ENCODE measurements around the gene C2orf68.

Gene C2orf68

DNA sequence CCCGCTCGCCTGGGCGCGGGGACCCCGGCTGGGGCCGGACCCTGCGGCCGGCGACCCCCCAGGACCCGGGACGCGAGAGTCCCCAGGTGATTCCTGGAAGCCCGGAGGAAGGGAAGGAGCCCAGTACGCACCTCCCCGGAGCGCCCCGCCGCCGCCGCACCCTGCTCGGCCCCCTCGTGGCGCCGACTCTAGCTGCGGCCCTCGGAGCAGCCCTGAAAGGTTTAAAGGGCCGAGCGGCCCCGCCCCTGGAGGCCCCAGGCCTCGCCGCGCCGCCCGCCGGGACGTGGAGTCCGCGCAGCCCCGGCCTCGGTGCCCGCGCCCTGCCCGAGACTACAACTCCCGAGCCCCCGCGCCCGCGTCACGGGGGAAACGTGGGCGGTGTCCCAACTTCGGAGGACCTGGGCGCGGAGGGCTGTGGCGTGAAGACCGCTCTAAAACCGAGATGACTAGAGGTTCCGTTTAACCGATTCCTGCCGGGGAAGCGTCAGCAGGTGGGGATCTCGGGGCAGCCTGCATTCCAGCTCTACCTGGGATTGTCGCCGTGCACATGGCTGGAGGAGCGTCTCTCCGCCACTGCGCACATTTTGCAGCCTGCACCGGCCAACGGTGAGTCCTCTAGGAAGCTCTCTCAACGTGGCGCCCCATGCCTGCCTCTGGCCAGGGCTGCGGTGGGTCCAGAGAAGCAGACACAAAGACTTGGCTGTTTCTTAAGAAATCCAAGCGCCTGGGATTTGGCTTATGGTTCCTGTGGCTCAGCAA, 9.2 kb downstream of the C2orf68 start, which contains the start of gene TMEM150A:
TSS of gene TMEM150A (minus strand) at position 223 of the 759 bp plus-strand sequence. CDS start 750 bp downstream, outside the sequence.
- Mint-ChIP-seq H3K4me1 (peaks cover 25% of the 10 kb centered on the region), H3K27me3 (ENCODE audit: low read depth) (no peaks in the 10 kb centered on the region), H3K36me3 (ENCODE audit: low read depth) (peaks cover 6% of the 10 kb centered on the region), H3K27ac (peak within 1 kb of the TSS; percentile 76 to 91 (median 89)), H3K9me3 (no peaks in the 10 kb centered on the region), H3K4me3 (peak within 1 kb of the TSS; percentile 90 to 91 (median 91))
- TF ChIP-seq, protein P1, sequence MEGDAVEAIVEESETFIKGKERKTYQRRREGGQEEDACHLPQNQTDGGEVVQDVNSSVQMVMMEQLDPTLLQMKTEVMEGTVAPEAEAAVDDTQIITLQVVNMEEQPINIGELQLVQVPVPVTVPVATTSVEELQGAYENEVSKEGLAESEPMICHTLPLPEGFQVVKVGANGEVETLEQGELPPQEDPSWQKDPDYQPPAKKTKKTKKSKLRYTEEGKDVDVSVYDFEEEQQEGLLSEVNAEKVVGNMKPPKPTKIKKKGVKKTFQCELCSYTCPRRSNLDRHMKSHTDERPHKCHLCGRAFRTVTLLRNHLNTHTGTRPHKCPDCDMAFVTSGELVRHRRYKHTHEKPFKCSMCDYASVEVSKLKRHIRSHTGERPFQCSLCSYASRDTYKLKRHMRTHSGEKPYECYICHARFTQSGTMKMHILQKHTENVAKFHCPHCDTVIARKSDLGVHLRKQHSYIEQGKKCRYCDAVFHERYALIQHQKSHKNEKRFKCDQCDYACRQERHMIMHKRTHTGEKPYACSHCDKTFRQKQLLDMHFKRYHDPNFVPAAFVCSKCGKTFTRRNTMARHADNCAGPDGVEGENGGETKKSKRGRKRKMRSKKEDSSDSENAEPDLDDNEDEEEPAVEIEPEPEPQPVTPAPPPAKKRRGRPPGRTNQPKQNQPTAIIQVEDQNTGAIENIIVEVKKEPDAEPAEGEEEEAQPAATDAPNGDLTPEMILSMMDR (IDR thresholded peaks at IDR 0.05; ENCODE audit: unreplicated experiment in 3 of 3): peak; percentile 32 to 54 (median 43)

DNA sequence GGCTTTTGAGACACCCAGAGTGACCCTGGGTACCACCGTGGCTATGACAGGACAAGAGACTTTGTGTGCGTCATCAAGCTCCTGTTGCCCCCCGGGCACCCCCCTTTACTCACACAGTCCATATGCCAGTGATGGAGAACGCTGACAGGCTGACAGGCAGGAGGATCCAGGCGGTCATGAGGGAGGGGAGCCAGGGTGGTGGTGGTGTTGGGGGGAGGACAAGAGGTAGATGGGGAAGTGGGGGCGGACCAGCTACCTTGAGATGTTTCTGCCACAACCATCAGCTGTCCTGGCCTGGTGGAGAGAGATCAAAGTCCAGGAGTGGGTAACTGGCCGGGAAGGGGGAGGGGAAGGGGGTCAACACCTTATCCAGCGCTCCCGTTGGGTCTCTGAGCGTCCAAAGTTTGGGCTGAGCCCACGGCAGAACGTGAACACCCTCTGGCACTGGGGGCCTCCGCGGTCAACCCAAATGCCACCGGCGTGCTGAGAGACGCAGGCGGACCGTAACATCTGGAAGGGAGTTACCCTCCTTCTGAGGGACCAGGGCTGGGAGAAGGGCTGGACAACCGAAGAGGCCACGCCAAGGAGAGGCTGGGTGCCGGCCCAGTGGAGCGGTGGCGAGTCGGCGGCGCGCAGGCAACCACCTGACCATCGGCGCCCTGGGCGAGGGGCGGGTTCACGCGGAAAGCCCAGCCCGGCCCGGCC, 9.9 kb downstream of the C2orf68 start:
- TF ChIP-seq, protein P1 (IDR thresholded peaks at IDR 0.05; ENCODE audit: unreplicated experiment in 3 of 3): no peak
- Mint-ChIP-seq H3K4me1 (peaks cover 24% of the 10 kb centered on the region), H3K27me3 (ENCODE audit: low read depth) (no peaks in the 10 kb centered on the region), H3K4me3 (peak overlapping the region; percentile 89 to 91 (median 90)), H3K27ac (peak overlapping the region in 2 of 3 experiments; percentile 68 to 89), H3K9me3 (no peaks in the 10 kb centered on the region), H3K36me3 (ENCODE audit: low read depth) (peaks cover 1% of the 10 kb centered on the region)

DNA sequence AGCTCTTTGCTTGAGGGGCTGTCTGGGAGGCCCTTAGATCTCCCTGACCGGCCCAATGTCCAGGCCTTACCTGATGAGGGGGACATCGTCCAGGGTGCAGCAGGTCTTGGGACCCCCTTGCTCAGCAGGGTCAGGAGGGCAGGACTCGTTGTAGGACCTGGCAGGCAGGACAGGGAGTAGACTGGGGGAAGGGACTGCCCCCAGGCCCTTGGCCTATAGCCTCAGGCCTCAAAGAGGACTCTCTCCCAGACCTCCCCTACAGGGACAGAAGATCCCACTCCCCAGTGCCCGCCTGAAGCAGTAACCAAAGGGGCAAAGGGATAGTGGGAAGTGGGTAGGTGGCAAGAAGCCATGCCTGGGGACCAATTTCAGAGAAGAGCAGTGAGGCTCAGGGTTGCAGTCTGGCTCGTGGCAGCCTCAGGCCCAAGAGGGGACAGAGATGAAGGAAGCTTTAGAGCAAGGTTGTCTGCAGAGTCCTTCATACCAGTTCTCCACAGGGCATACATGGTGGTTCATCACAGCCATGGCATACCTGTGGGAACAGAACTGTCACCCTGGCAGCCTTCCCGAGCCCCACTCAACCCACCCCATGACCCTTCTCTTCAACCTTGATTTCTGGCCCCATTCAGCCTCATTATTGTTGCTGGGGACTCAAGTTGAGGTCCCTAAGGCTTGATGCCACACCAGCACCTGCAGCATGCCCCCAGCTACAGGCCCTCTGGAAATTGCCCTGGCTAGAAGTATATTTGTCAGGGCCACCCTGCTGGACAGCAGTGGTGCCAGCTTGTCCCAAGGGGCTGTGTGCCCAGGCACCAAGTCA, 10.7 kb downstream of the C2orf68 start:
- Mint-ChIP-seq H3K27ac (peak overlapping the region in 2 of 3 experiments; percentile 68 to 89), H3K9me3 (no peaks in the 10 kb centered on the region), H3K27me3 (ENCODE audit: low read depth) (no peaks in the 10 kb centered on the region), H3K4me1 (peaks cover 24% of the 10 kb centered on the region), H3K36me3 (ENCODE audit: low read depth) (no peaks in the 10 kb centered on the region), H3K4me3 (peak overlapping the region; percentile 89 to 91 (median 90))
- TF ChIP-seq, protein P1 (IDR thresholded peaks at IDR 0.05; ENCODE audit: unreplicated experiment in 3 of 3): no peak

DNA sequence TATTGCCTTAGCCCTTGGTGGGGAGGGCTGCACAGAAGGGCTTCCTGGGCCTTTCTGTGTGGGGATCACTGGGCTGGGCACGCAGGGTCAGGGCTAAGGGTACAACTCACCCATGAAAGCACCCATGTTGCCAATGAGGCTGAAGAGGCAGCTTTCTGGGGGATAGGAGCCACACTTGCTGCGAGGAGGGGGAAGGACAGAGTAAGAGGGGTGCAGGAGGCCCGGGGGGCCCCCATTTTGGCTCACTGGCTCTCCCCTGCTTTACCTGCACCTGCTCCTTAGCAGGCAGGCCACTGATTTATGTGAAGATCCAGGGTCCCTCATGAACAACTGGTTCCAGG, 11.7 kb downstream of the C2orf68 start:
- H3K4me3 Mint-ChIP-seq: peak overlapping the region; percentile 89 to 91 (median 90)
- no peaks in the 10 kb centered on the region for H3K9me3 Mint-ChIP-seq
- H3K27me3 Mint-ChIP-seq (ENCODE audit: low read depth): no peaks in the 10 kb centered on the region
- H3K36me3 Mint-ChIP-seq (ENCODE audit: low read depth): no peaks in the 10 kb centered on the region
- peaks cover 19% of the 10 kb centered on the region for H3K4me1 Mint-ChIP-seq
- TF ChIP-seq, protein P1 (IDR thresholded peaks at IDR 0.05; ENCODE audit: unreplicated experiment in 3 of 3): no peak
- no peak overlapping the region for H3K27ac Mint-ChIP-seq

DNA sequence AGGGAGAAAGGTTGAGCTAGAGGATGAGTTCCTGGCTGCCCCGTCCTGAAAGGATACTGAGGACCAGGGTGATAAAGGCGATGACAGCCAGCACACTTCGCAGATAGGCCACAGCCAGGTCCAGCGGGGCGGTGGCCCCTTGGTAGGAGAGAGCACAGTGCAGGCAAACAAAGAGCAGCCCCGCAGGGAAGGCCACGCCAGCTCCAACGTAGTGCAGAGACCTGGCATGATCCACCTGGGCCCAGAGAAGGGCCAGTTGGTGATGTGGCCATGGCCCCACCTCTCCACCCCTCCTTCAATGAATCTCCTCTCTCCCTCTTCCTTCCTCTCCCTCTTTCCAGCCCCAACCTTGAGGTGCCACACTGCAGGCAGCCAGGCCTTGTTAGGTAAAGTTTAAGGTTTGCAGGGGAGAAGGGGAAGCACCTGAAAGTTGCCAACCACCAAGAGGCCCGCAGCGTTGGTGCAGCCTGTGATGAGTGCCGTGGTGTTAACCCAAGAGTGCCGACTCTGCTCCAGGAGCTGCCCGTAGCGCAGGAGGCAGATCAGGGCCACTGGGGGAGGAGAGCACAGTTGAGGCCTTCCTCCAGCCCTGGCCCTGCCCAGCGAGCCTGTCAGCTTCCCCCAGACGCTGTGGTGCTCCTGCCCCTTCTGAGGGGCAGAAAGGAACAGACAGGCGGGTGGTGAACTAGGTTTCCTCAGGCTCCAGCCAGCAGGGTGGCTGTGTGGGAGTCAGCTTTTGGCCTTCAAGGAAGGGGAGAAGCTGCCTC, 12.2 kb downstream of the C2orf68 start:
- TF ChIP-seq, protein P1 (IDR thresholded peaks at IDR 0.05; ENCODE audit: unreplicated experiment in 3 of 3): no peak
- no peaks in the 10 kb centered on the region for H3K9me3 Mint-ChIP-seq
- peaks cover 16% of the 10 kb centered on the region for H3K4me1 Mint-ChIP-seq
- H3K27me3 Mint-ChIP-seq (ENCODE audit: low read depth): no peaks in the 10 kb centered on the region
- H3K36me3 Mint-ChIP-seq (ENCODE audit: low read depth): no peaks in the 10 kb centered on the region
- peak overlapping the region in 1 of 3 experiments; percentile 30 for H3K27ac Mint-ChIP-seq
- peak overlapping the region; percentile 89 to 91 (median 90) for H3K4me3 Mint-ChIP-seq
